Fibroblast of skin of right quadriceps (primary cell): ENCODE results near the gene HAUS7.

Experiments
- DNase-seq: peaks from one replicate; pipeline ENCODE4 v3.0.0-alpha.2; 2013

The HAUS7 gene

GRCh38 chrX:153433161-153433680, 37.2 kb downstream of the HAUS7 start:
- no peak for DNase-seq

- DNase-seq, result no peak
These were observed 39.6 kb downstream of the HAUS7 start for GRCh38 chrX:153430796-153431195.

- no peak for DNase-seq
These were observed 44.2 kb downstream of the HAUS7 start for GRCh38 chrX:153426204-153426603.

- no peak for DNase-seq
These were observed 46.7 kb downstream of the HAUS7 start for GRCh38 chrX:153423652-153424051.

- DNase-seq, result no peak
These were observed 48.5 kb downstream of the HAUS7 start for GRCh38 chrX:153421856-153422255.

GRCh38 chrX:153420851-153421599, 49.4 kb downstream of the HAUS7 start:
- DNase-seq, result no peak

- no peak for DNase-seq
These were observed 52.7 kb downstream of the HAUS7 start for GRCh38 chrX:153417637-153418036.

- DNase-seq, result no peak
These were observed 53.5 kb downstream of the HAUS7 start for GRCh38 chrX:153416781-153417450.

- no peak for DNase-seq
These were observed 55.4 kb downstream of the HAUS7 start for GRCh38 chrX:153414856-153415510.

GRCh38 chrX:153413731-153414130, 56.6 kb downstream of the HAUS7 start:
- no peak for DNase-seq

GRCh38 chrX:153412746-153413720, 57.3 kb downstream of the HAUS7 start:
- no peak for DNase-seq

GRCh38 chrX:153411988-153412574, 58.3 kb downstream of the HAUS7 start:
- DNase-seq, result no peak

- no peak for DNase-seq
These were observed 59.0 kb downstream of the HAUS7 start, which contains the start of gene ZFP92 for GRCh38 chrX:153411255-153411987. Gene ZFP92, plus strand, starts transcription at chrX:153411472. Its CDS starts 6,851 bp downstream, at chrX:153418323.

- no peak for DNase-seq
These were observed 59.5 kb downstream of the HAUS7 start for GRCh38 chrX:153410888-153411254.

GRCh38 chrX:153410373-153410772, 60.0 kb downstream of the HAUS7 start:
- no peak for DNase-seq

GRCh38 chrX:153409414-153410101, 60.8 kb downstream of the HAUS7 start:
- no peak for DNase-seq

GRCh38 chrX:153408871-153409351, 61.5 kb downstream of the HAUS7 start:
- no peak for DNase-seq

GRCh38 chrX:153408221-153408721, 62.1 kb downstream of the HAUS7 start:
- no peak for DNase-seq

GRCh38 chrX:153407736-153408135, 62.6 kb downstream of the HAUS7 start:
- no peak for DNase-seq

GRCh38 chrX:153406903-153407302, 63.5 kb downstream of the HAUS7 start:
- no peak for DNase-seq
